ENCODE data around the gene ALAD.

ALAD gene

GRCh38 chr9:113343732-113344231 is 57.3 kb downstream of the ALAD start:
- DNase-seq: no peak

GRCh38 chr9:113341712-113342410 is 59.2 kb downstream of the ALAD start:
- no peak for DNase-seq

GRCh38 chr9:113340011-113340699 is 60.9 kb downstream of the ALAD start, which contains the start of gene WDR31:
Gene WDR31, minus strand, starts transcription at chr9:113340275. Its CDS starts 8,253 bp downstream, at chr9:113332022.
- peak; percentile 93 for DNase-seq

- DNase-seq: no peak
Observed at GRCh38 chr9:113337714-113338113, 63.4 kb downstream of the ALAD start.

Data from activated CD8-positive, alpha-beta memory T cell treated with anti-CD3 and anti-CD28 coated beads for 24 hours (primary cell).